PC-3 (cell line): Measurements from ENCODE around the gene TFB1M. TPM values are rescaled to one million over a fixed set of nuclear protein-coding genes. Genes with fewer than 3 reads are reported as not detected.
A peak's percentile ranks its signal among the peaks of the same experiment; 100 is the strongest.

ENCODE experiments used
- ATAC-seq: fragments of 200-7000 bp; cut with Tn5 transposase; 2 replicates; pipeline ENCODE4 v1.9.1; 2020; ENCODE audit warnings: mild to moderate bottlenecking, moderate library complexity
- BruUV-seq: library from RNA; stranded (reverse); fragments of 400-500 nt; replicated peaks from 2 replicates; lab custom pipeline; 2021; lab: Mats Ljungman, UMichigan
- CTCF ChIA-PET: fragments of 300-600 bp; sonication (Branson Sonifier 250); formaldehyde crosslinking; loops from one replicate; lab custom pipeline; 2022; ENCODE audit warnings: antibody characterized with exemption; lab: Charles Lee
- POLR2A ChIA-PET: fragments of 300-600 bp; sonication (Branson Sonifier 250); formaldehyde crosslinking; loops from one replicate; lab custom pipeline; 2022; ENCODE audit warnings: antibody characterized with exemption; ENCODE audit not compliant: unreplicated experiment; lab: Charles Lee
- DNase-seq: peaks from one replicate; pipeline ENCODE4 v3.0.0-alpha.2; 2015
- H2AFZ ChIP-seq: fragments of 300-600 bp; sonication (generic); 2 replicates; pipeline ENCODE4 v1.6.0; 2016; ENCODE audit warnings: antibody characterized with exemption, low read length
- H3F3A ChIP-seq: fragments of 300-600 bp; sonication (generic); one replicate; pipeline ENCODE4 v1.6.0; 2017; ENCODE audit warnings: antibody characterized with exemption, low read length, control low read depth, mild to moderate bottlenecking; ENCODE audit not compliant: unreplicated experiment
- H3K27ac ChIP-seq: fragments of 300-600 bp; sonication (generic); 2 replicates; pipeline ENCODE4 v1.5.1; 2016; ENCODE audit warnings: mild to moderate bottlenecking, low read length
- H3K27me3 ChIP-seq: fragments of 300-600 bp; sonication (generic); 2 replicates; pipeline ENCODE4 v1.6.1; 2016; ENCODE audit warnings: low read length, mixed read lengths
- H3K36me3 ChIP-seq: fragments of 300-600 bp; sonication (generic); 2 replicates; pipeline ENCODE4 v1.6.1; 2016; ENCODE audit warnings: low read depth, mixed run types, low read length, mixed read lengths
- H3K4me1 ChIP-seq: fragments of 300-600 bp; sonication (generic); 2 replicates; pipeline ENCODE4 v1.5.1; 2016; ENCODE audit warnings: low read length; ENCODE audit not compliant: insufficient read depth
- H3K4me2 ChIP-seq: fragments of 300-600 bp; sonication (generic); 2 replicates; pipeline ENCODE4 v1.6.0; 2016; ENCODE audit warnings: low read length
- H3K4me3 ChIP-seq: fragments of 300-600 bp; sonication (generic); 2 replicates; pipeline ENCODE4 v1.5.1; 2016; ENCODE audit warnings: mild to moderate bottlenecking, low read length, mixed read lengths
- H3K79me2 ChIP-seq: fragments of 300-600 bp; sonication (generic); 2 replicates; pipeline ENCODE4 v1.6.1; 2017; ENCODE audit warnings: low read length, mixed read lengths
- H3K9ac ChIP-seq: fragments of 300-600 bp; sonication (generic); 2 replicates; pipeline ENCODE4 v1.6.0; 2016; ENCODE audit warnings: mild to moderate bottlenecking, low read length
- H3K9me2 ChIP-seq: fragments of 300-600 bp; sonication (generic); replicated peaks from 2 replicates; pipeline ENCODE4 v1.6.1; 2016; ENCODE audit warnings: mixed run types, low read length, mixed read lengths
- H3K9me3 ChIP-seq: fragments of 300-600 bp; sonication (generic); 2 replicates; pipeline ENCODE4 v1.6.1; 2016; ENCODE audit warnings: low read length, mixed read lengths
- H4K20me1 ChIP-seq: fragments of 300-600 bp; sonication (generic); 2 replicates; pipeline ENCODE4 v1.6.1; 2016; ENCODE audit warnings: low read length, mixed read lengths
- EZH2 ChIP-seq: fragments of 300-600 bp; sonication (generic); IDR thresholded peaks from one replicate; pipeline ENCODE4 v1.6.1; 2017; ENCODE audit warnings: antibody characterized with exemption, mild to moderate bottlenecking, low read length; ENCODE audit not compliant: unreplicated experiment
- EZH2phosphoT487 ChIP-seq: fragments of 300-600 bp; sonication (generic); IDR thresholded peaks from 2 replicates; pipeline ENCODE4 v1.6.1; 2018; ENCODE audit warnings: mild to moderate bottlenecking, antibody characterized with exemption, low read length, borderline replicate concordance
- intact Hi-C: fragments of 100-400 bp; cut with micrococcal nuclease; formaldehyde crosslinking; loops from 2 replicates; pipeline ENCODE4 v1.9.0; 2023
- total RNA-seq: library from RNA; depleted of rRNA; stranded (reverse); fragments of >200 nt; gene quantifications from 2 replicates; pipeline ENCODE4 v1.2.3, GENCODE V29; 2014
- TF ChIP-seq, protein P1 (sequence below): fragments of 300-600 bp; sonication (generic); conservative IDR thresholded peaks from 2 replicates; pipeline ENCODE4 v1.5.1; 2017; ENCODE audit warnings: antibody characterized with exemption, low read depth, mild to moderate bottlenecking, low read length

Gene TFB1M
- total RNA-seq, 1 experiment from 2014 or later = 23.1 TPM

- POLR2A ChIA-PET = no interaction called here
- no peak overlapping the region for H3K4me3 ChIP-seq
- no peaks in the 10 kb centered on the region for H3F3A ChIP-seq
- CTCF ChIA-PET = no interaction called here
- H3K27me3 ChIP-seq = no peaks in the 10 kb centered on the region
- H3K79me2 ChIP-seq = no peaks in the 10 kb centered on the region
- no peak for DNase-seq
- intact Hi-C loops = no loop called here
- no peaks in the 10 kb centered on the region; the same call in 1 of the 2 replicates for H3K36me3 ChIP-seq
- H3K9ac ChIP-seq = no peak overlapping the region
- no TSS peak for BruUV-seq
- no peaks in the 10 kb centered on the region for H3K9me2 ChIP-seq
- H3K4me1 ChIP-seq = peaks cover 6% of the 10 kb centered on the region
- no peak overlapping the region for H2AFZ ChIP-seq
- TF ChIP-seq EZH2 (no peak), EZH2phosphoT487 (no peak)
- TF ChIP-seq, protein P1, sequence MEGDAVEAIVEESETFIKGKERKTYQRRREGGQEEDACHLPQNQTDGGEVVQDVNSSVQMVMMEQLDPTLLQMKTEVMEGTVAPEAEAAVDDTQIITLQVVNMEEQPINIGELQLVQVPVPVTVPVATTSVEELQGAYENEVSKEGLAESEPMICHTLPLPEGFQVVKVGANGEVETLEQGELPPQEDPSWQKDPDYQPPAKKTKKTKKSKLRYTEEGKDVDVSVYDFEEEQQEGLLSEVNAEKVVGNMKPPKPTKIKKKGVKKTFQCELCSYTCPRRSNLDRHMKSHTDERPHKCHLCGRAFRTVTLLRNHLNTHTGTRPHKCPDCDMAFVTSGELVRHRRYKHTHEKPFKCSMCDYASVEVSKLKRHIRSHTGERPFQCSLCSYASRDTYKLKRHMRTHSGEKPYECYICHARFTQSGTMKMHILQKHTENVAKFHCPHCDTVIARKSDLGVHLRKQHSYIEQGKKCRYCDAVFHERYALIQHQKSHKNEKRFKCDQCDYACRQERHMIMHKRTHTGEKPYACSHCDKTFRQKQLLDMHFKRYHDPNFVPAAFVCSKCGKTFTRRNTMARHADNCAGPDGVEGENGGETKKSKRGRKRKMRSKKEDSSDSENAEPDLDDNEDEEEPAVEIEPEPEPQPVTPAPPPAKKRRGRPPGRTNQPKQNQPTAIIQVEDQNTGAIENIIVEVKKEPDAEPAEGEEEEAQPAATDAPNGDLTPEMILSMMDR = no peak
- no peak for ATAC-seq
- no peaks in the 10 kb centered on the region for H3K9me3 ChIP-seq
- H3K4me2 ChIP-seq = no peak overlapping the region
- H4K20me1 ChIP-seq = no peaks in the 10 kb centered on the region
- H3K27ac ChIP-seq = no peak overlapping the region
Measured at GRCh38 chr6:155254139-155254538, 60.1 kb downstream of the TFB1M start.

GRCh38 chr6:155253337-155253736 is 60.9 kb downstream of the TFB1M start:
- H3K79me2 ChIP-seq = no peaks in the 10 kb centered on the region
- no peaks in the 10 kb centered on the region for H3K27me3 ChIP-seq
- intact Hi-C loops = no loop called here
- H3K4me1 ChIP-seq = peaks cover 6% of the 10 kb centered on the region
- H3K9ac ChIP-seq = no peak overlapping the region
- no peak for DNase-seq
- POLR2A ChIA-PET = no interaction called here
- peak; percentile 33; the same call in 1 of the 2 replicates for ATAC-seq
- no peak overlapping the region for H3K4me2 ChIP-seq
- H3K9me3 ChIP-seq = no peaks in the 10 kb centered on the region
- no peaks in the 10 kb centered on the region for H3K36me3 ChIP-seq
- BruUV-seq = no TSS peak
- H3K4me3 ChIP-seq = no peak overlapping the region
- H4K20me1 ChIP-seq = no peaks in the 10 kb centered on the region
- CTCF ChIA-PET = no interaction called here
- H3K9me2 ChIP-seq = no peaks in the 10 kb centered on the region
- H2AFZ ChIP-seq = no peak overlapping the region
- no peak overlapping the region for H3K27ac ChIP-seq
- H3F3A ChIP-seq = no peaks in the 10 kb centered on the region
- TF ChIP-seq EZH2 (no peak), EZH2phosphoT487 (no peak)
- TF ChIP-seq, protein P1 = no peak

GRCh38 chr6:155252581-155252980 is 61.7 kb downstream of the TFB1M start:
- Histone ChIP-seq H3K9me2 (no peaks in the 10 kb centered on the region), H3K79me2 (no peaks in the 10 kb centered on the region), H3K9ac (no peak overlapping the region), H3K4me1 (peaks cover 6% of the 10 kb centered on the region), H2AFZ (no peak overlapping the region), H3F3A (no peaks in the 10 kb centered on the region), H3K4me2 (no peak overlapping the region), H4K20me1 (no peaks in the 10 kb centered on the region), H3K4me3 (no peak overlapping the region), H3K36me3 (no peaks in the 10 kb centered on the region), H3K27me3 (no peaks in the 10 kb centered on the region), H3K27ac (no peak overlapping the region), H3K9me3 (no peaks in the 10 kb centered on the region)
- CTCF ChIA-PET = no interaction called here
- intact Hi-C loops = no loop called here
- ATAC-seq (no peak), DNase-seq (no peak)
- BruUV-seq = no TSS peak
- TF ChIP-seq EZH2phosphoT487 (no peak), EZH2 (no peak)
- TF ChIP-seq, protein P1 = no peak
- POLR2A ChIA-PET = no interaction called here
